Left ventricle myocardium inferior (tissue), 1 donor: ENCODE results near the gene HDAC7. TPM values are rescaled to one million over a fixed set of nuclear protein-coding genes. Genes with fewer than 3 reads are reported as not detected.

ENCODE experiments used
- DNase-seq: peaks from one replicate; pipeline ENCODE4 v3.0.0-alpha.2; 2020
- H3K27ac ChIP-seq: fragments of 200-600 bp; replicated peaks from 2 replicates; pipeline ENCODE4 v1.8.0; 2021
- H3K27me3 ChIP-seq: fragments of 200-600 bp; 2 replicates; pipeline ENCODE4 v1.8.0; 2021; ENCODE audit warnings: low read depth
- H3K36me3 ChIP-seq: fragments of 200-600 bp; 2 replicates; pipeline ENCODE4 v1.8.0; 2021
- H3K4me1 ChIP-seq: fragments of 200-600 bp; 2 replicates; pipeline ENCODE4 v1.8.0; 2021
- H3K4me3 ChIP-seq: fragments of 200-600 bp; 2 replicates; pipeline ENCODE4 v1.8.0; 2021; ENCODE audit warnings: mild to moderate bottlenecking, moderate library complexity
- H3K9me3 ChIP-seq: fragments of 200-600 bp; replicated peaks from 2 replicates; pipeline ENCODE4 v1.8.0; 2021
- intact Hi-C: fragments of 100-400 bp; cut with micrococcal nuclease; formaldehyde crosslinking; loops from one replicate; pipeline ENCODE4 v1.11.0; 2022
- total RNA-seq: library from RNA; stranded (reverse); fragmentation: NEBNext Ultra II Directional; extraction: Animal tissue kit (Norgen Biotek cat#: 25700); gene quantifications from one replicate; pipeline ENCODE4 v1.2.1, GENCODE V29; 2021
- TF ChIP-seq, protein P1 (sequence below): fragments of 200-600 bp; IDR thresholded peaks from 2 replicates; pipeline ENCODE4 v1.8.0; 2021; ENCODE audit warnings: antibody characterized with exemption, mild to moderate bottlenecking, borderline replicate concordance
- donor health status: DM: no; HTN: yes; CAD: no; lungs with severe emphysema.

Gene HDAC7
- total RNA-seq, 1 donor from 2014 or later: 47.1 TPM

- Histone ChIP-seq H3K4me3 (no peak overlapping the region), H3K9me3 (no peaks in the 10 kb centered on the region), H3K27ac (no peak overlapping the region), H3K27me3 (no peaks in the 10 kb centered on the region), H3K36me3 (no peaks in the 10 kb centered on the region), H3K4me1 (no peaks in the 10 kb centered on the region)
- intact Hi-C loops: no loop called here
- DNase-seq: no peak
- TF ChIP-seq, protein P1, sequence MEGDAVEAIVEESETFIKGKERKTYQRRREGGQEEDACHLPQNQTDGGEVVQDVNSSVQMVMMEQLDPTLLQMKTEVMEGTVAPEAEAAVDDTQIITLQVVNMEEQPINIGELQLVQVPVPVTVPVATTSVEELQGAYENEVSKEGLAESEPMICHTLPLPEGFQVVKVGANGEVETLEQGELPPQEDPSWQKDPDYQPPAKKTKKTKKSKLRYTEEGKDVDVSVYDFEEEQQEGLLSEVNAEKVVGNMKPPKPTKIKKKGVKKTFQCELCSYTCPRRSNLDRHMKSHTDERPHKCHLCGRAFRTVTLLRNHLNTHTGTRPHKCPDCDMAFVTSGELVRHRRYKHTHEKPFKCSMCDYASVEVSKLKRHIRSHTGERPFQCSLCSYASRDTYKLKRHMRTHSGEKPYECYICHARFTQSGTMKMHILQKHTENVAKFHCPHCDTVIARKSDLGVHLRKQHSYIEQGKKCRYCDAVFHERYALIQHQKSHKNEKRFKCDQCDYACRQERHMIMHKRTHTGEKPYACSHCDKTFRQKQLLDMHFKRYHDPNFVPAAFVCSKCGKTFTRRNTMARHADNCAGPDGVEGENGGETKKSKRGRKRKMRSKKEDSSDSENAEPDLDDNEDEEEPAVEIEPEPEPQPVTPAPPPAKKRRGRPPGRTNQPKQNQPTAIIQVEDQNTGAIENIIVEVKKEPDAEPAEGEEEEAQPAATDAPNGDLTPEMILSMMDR: no peak
Measured at GRCh38 chr12:47854531-47854930, 34.8 kb upstream of the HDAC7 start.

- Histone ChIP-seq H3K4me3 (no peak overlapping the region), H3K4me1 (no peaks in the 10 kb centered on the region), H3K9me3 (no peaks in the 10 kb centered on the region), H3K27ac (no peak overlapping the region), H3K27me3 (no peaks in the 10 kb centered on the region), H3K36me3 (no peaks in the 10 kb centered on the region)
- TF ChIP-seq, protein P1: no peak
- intact Hi-C loops: no loop called here
- DNase-seq: no peak
Measured at GRCh38 chr12:47852096-47852571, 32.4 kb upstream of the HDAC7 start.

- no peak for DNase-seq
- H3K4me3 ChIP-seq: no peak overlapping the region
- H3K27me3 ChIP-seq: no peaks in the 10 kb centered on the region
- H3K4me1 ChIP-seq: no peaks in the 10 kb centered on the region
- H3K9me3 ChIP-seq: no peaks in the 10 kb centered on the region
- intact Hi-C loops: no loop called here
- TF ChIP-seq, protein P1: no peak
- no peaks in the 10 kb centered on the region for H3K36me3 ChIP-seq
- H3K27ac ChIP-seq: no peak overlapping the region
Measured at GRCh38 chr12:47851303-47851952, 31.7 kb upstream of the HDAC7 start.

GRCh38 chr12:47850153-47851084 lies 30.7 kb upstream of the HDAC7 start:
- Histone ChIP-seq H3K4me3 (no peak overlapping the region), H3K27me3 (no peaks in the 10 kb centered on the region), H3K9me3 (no peaks in the 10 kb centered on the region), H3K36me3 (no peaks in the 10 kb centered on the region), H3K4me1 (no peaks in the 10 kb centered on the region), H3K27ac (no peak overlapping the region)
- DNase-seq: no peak
- intact Hi-C loops: no loop called here
- TF ChIP-seq, protein P1: no peak

- no peaks in the 10 kb centered on the region for H3K27me3 ChIP-seq
- no peaks in the 10 kb centered on the region for H3K36me3 ChIP-seq
- no peak overlapping the region for H3K4me3 ChIP-seq
- no peak overlapping the region for H3K27ac ChIP-seq
- no peaks in the 10 kb centered on the region for H3K9me3 ChIP-seq
- DNase-seq: no peak
- H3K4me1 ChIP-seq: no peaks in the 10 kb centered on the region
- TF ChIP-seq, protein P1: no peak
- intact Hi-C loops: no loop called here
Measured at GRCh38 chr12:47849261-47849660, 29.6 kb upstream of the HDAC7 start.
